Measurements from ENCODE around the gene SCCPDH.
"Not testable (repeated sequence)": the region's sequence is repeated elsewhere in the genome, so short reads cannot be mapped to it uniquely, and the experiment has no call there.

SCCPDH gene

GRCh38 chr1:246798606-246799496 lies 74.6 kb downstream of the SCCPDH start:
- DNase-seq (ENCODE audit: low read depth in 2 of 2, low spot score in 1 of 2): no peak

GRCh38 chr1:246800356-246800755 lies 76.1 kb downstream of the SCCPDH start:
- no peak for DNase-seq (ENCODE audit: low read depth in 2 of 2, low spot score in 1 of 2)

DNA sequence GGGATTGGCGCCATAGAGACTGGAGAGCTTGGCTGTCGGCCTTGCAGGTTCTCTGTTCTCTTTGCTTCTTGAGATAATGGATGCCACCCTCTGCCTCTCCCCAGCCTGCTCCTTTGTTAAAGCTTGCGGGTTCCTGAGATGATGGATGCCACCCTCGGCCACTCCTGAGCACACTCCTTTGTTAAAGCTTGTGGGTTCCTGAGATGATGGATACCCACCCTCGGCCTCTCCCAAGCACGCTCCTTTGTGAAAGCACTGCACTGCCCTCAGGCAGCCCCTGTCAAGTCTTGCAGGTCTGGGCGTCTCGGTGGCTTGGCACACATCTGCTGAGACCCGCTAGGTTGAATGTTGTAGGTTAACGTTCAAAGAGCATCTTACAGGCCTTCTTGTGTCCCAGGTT lies 76.5 kb downstream of the SCCPDH start:
- no peak for DNase-seq (ENCODE audit: low read depth in 2 of 2, low spot score in 1 of 2)

- DNase-seq (ENCODE audit: low read depth in 2 of 2, low spot score in 1 of 2): no peak
Observed at GRCh38 chr1:246801241-246802020, 77.2 kb downstream of the SCCPDH start.

GRCh38 chr1:246803373-246803772 lies 79.2 kb downstream of the SCCPDH start:
- DNase-seq (ENCODE audit: low read depth in 2 of 2, low spot score in 1 of 2): no peak

- no peak for DNase-seq (ENCODE audit: low read depth in 2 of 2, low spot score in 1 of 2)
Observed at GRCh38 chr1:246803883-246804282, 79.7 kb downstream of the SCCPDH start.

- no peak for DNase-seq (ENCODE audit: low read depth in 2 of 2, low spot score in 1 of 2)
Observed at GRCh38 chr1:246805135-246805716, 81.0 kb downstream of the SCCPDH start.

- no peak for DNase-seq (ENCODE audit: low read depth in 2 of 2, low spot score in 1 of 2)
Observed at GRCh38 chr1:246809473-246809872, 85.3 kb downstream of the SCCPDH start.

- DNase-seq (ENCODE audit: low read depth in 2 of 2, low spot score in 1 of 2): no peak
Observed at GRCh38 chr1:246811985-246812384, 87.8 kb downstream of the SCCPDH start.

- not testable (repeated sequence) for DNase-seq (ENCODE audit: low read depth in 2 of 2, low spot score in 1 of 2)
Observed at GRCh38 chr1:246813325-246813724, 89.1 kb downstream of the SCCPDH start.

GRCh38 chr1:246814890-246815289 lies 90.7 kb downstream of the SCCPDH start:
- DNase-seq (ENCODE audit: low read depth in 2 of 2, low spot score in 1 of 2): no peak

DNA sequence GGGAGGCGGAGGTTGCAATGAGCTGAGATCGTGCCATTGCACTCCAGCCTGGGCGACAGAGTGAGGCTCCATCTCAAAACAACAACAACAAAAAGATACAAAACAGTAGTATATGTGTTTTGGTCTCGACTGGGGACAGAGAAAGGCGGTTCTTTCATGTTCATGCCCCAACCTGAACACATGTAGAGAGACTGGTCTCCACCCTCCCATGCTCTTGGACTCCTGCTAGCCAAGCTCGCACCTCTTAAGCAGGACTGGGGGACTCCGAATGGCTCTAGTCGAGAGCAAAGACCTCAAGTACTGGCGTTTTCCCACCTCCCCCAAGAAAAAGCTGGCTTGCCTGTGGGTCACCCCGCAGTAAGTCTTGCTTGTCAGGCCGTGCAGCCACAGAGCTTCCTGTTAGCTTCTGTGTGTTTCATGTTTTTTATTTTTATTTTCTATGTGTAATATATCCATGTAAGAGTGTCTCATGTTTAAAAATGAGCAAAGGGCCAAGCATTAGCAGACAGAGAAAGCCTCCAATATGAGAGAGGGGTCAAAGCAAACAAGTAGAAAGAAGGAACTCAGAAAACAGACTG lies 91.6 kb downstream of the SCCPDH start:
- no peak for DNase-seq (ENCODE audit: low read depth in 2 of 2, low spot score in 1 of 2)
